ENCODE measurements around the gene CHST8. TPM values are rescaled to one million over a fixed set of nuclear protein-coding genes. Genes with fewer than 3 reads are reported as not detected.

Gene CHST8
- total and polyA plus RNA-seq, 9 donors, result 0.48 to 2.5 (median 1.0) TPM; not detected in 1

DNA sequence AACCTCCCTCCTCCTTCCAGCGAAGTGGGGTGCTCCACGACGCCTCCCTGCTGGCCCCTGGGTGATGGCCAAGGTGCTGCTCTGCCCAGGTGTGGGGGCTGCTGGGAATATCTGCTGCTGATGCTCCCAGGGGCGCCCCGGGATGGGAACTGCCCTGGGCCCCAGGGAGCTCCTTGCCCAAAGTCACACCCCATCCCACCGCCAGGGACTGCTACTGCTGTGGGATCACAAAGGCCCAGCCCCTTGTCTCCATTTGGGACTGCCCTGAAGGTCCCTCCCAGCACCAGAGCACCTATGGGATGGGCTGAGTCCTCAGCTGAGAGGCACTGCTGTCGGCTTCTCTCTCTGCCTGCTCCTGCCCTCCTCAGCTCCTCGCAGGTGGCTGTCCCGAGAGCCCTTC lies 19.0 kb downstream of the CHST8 start:
- no peak overlapping the region for H3K4me3 ChIP-seq
- TF ChIP-seq, protein P1, sequence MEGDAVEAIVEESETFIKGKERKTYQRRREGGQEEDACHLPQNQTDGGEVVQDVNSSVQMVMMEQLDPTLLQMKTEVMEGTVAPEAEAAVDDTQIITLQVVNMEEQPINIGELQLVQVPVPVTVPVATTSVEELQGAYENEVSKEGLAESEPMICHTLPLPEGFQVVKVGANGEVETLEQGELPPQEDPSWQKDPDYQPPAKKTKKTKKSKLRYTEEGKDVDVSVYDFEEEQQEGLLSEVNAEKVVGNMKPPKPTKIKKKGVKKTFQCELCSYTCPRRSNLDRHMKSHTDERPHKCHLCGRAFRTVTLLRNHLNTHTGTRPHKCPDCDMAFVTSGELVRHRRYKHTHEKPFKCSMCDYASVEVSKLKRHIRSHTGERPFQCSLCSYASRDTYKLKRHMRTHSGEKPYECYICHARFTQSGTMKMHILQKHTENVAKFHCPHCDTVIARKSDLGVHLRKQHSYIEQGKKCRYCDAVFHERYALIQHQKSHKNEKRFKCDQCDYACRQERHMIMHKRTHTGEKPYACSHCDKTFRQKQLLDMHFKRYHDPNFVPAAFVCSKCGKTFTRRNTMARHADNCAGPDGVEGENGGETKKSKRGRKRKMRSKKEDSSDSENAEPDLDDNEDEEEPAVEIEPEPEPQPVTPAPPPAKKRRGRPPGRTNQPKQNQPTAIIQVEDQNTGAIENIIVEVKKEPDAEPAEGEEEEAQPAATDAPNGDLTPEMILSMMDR (IDR thresholded peaks at IDR 0.05), result no peak
- TF ChIP-seq EP300 (IDR thresholded peaks at IDR 0.05) (no peak), POLR2A (IDR thresholded peaks at IDR 0.05) (no peak)
- H3K36me3 ChIP-seq, result no peaks in the 10 kb centered on the region
- intact Hi-C loops (cut with DNase I), result no loop called here
- H3K4me1 ChIP-seq (ENCODE audit: insufficient read depth), result no peaks in the 10 kb centered on the region
- no peaks in the 10 kb centered on the region for H3K27me3 ChIP-seq
- no peaks in the 10 kb centered on the region for H3K9me3 ChIP-seq
- DNase-seq, result no peak
- H3K27ac ChIP-seq, result no peak overlapping the region
- WGBS, 3 donors, result 57 to 66% (median 57%) methylated on average over 9 of the region's 9 CpGs

GRCh38 chr19:33641261-33641660 lies 19.5 kb downstream of the CHST8 start:
- no peak for DNase-seq
- H3K27ac ChIP-seq, result no peak overlapping the region
- H3K4me3 ChIP-seq, result no peak overlapping the region
- H3K9me3 ChIP-seq, result no peaks in the 10 kb centered on the region
- no peaks in the 10 kb centered on the region for H3K36me3 ChIP-seq
- H3K27me3 ChIP-seq, result no peaks in the 10 kb centered on the region
- H3K4me1 ChIP-seq (ENCODE audit: insufficient read depth), result no peaks in the 10 kb centered on the region
- 83 to 94% (median 90%) methylated on average over 5 of the region's 5 CpGs for WGBS, 3 donors
- TF ChIP-seq, protein P1 (IDR thresholded peaks at IDR 0.05), result no peak
- intact Hi-C loops (cut with DNase I), result no loop called here

- Histone ChIP-seq H3K27ac (no peak overlapping the region), H3K36me3 (no peaks in the 10 kb centered on the region), H3K4me3 (no peak overlapping the region), H3K4me1 (ENCODE audit: insufficient read depth) (no peaks in the 10 kb centered on the region), H3K27me3 (no peaks in the 10 kb centered on the region), H3K9me3 (no peaks in the 10 kb centered on the region)
- no peak for DNase-seq
- WGBS, 3 donors, result 70 to 79% (median 77%) methylated on average over 7 of the region's 7 CpGs
- TF ChIP-seq POLR2A (IDR thresholded peaks at IDR 0.05) (no peak), EP300 (IDR thresholded peaks at IDR 0.05) (no peak)
- TF ChIP-seq, protein P1 (IDR thresholded peaks at IDR 0.05), result no peak
- intact Hi-C loops (cut with DNase I), result no loop called here
Observed at GRCh38 chr19:33641956-33642498, 20.3 kb downstream of the CHST8 start.

- intact Hi-C loops (cut with DNase I), result no loop called here
- Histone ChIP-seq H3K4me1 (ENCODE audit: insufficient read depth) (no peaks in the 10 kb centered on the region), H3K9me3 (no peaks in the 10 kb centered on the region), H3K27ac (no peak overlapping the region), H3K27me3 (no peaks in the 10 kb centered on the region), H3K4me3 (no peak overlapping the region), H3K36me3 (no peaks in the 10 kb centered on the region)
- TF ChIP-seq, protein P1 (IDR thresholded peaks at IDR 0.05), result no peak
- TF ChIP-seq POLR2A (IDR thresholded peaks at IDR 0.05) (no peak), EP300 (IDR thresholded peaks at IDR 0.05) (no peak)
- WGBS, 3 donors, result 89% methylated on average over 9 of the region's 9 CpGs
- DNase-seq, result no peak
Observed at GRCh38 chr19:33644284-33644836, 22.6 kb downstream of the CHST8 start.
